Natural killer cell (primary cell): ENCODE measurements around the gene MRPS30. TPM values are rescaled to one million over a fixed set of nuclear protein-coding genes. Genes with fewer than 3 reads are reported as not detected.
"Not testable (repeated sequence)": the region's sequence is repeated elsewhere in the genome, so short reads cannot be mapped to it uniquely, and the experiment has no call there.

ENCODE experiments used
- ATAC-seq, 3 donors: fragments of 150-1000 bp in 2 of 3; fragments of 200-7000 bp in 1 of 3; cut with Tn5 transposase; 1 replicate in 1 of 3; 2 replicates in 2 of 3; pipeline ENCODE4 v1.10.0; 2021; ENCODE audit warnings: mild to moderate bottlenecking in 2 of 3, moderate library complexity in 2 of 3
- DNase-seq, 2 donors: peaks; one replicate each; pipeline versions ENCODE4 v3.0.0 to v3.0.0-alpha.2; 2013 to 2021; ENCODE audit warnings: mixed read lengths in 1 of 2
- H3K27ac ChIP-seq: one replicate; pipeline ENCODE4 v1.5.1; 2013; ENCODE audit warnings: mild to moderate bottlenecking, low read length
- H3K27me3 ChIP-seq: one replicate; pipeline ENCODE4 v1.6.1; 2013; ENCODE audit warnings: low read length; ENCODE audit not compliant: control insufficient read depth, insufficient read depth
- H3K36me3 ChIP-seq: one replicate; pipeline ENCODE4 v1.6.1; 2013; ENCODE audit warnings: low read length; ENCODE audit not compliant: control insufficient read depth, insufficient read depth
- H3K4me1 ChIP-seq: one replicate; pipeline ENCODE4 v1.6.1; 2013; ENCODE audit warnings: low read length; ENCODE audit not compliant: control insufficient read depth, insufficient read depth
- H3K4me3 ChIP-seq: one replicate; pipeline ENCODE4 v1.5.1; 2013; ENCODE audit warnings: low read length
- H3K9me3 ChIP-seq: one replicate; pipeline ENCODE4 v1.6.1; 2013; ENCODE audit warnings: low read length; ENCODE audit not compliant: control insufficient read depth, insufficient read depth
- H3K27ac Mint-ChIP-seq, 2 donors: one replicate each; pipeline ENCODE4 v1.8.0; 2022; ENCODE audit warnings: mild to moderate bottlenecking in 2 of 2, mixed read lengths in 2 of 2, moderate library complexity in 1 of 2
- H3K27me3 Mint-ChIP-seq, 2 donors: one replicate each; pipeline ENCODE4 v1.8.0; 2022; ENCODE audit warnings: low read depth in 2 of 2, mixed read lengths in 2 of 2
- H3K36me3 Mint-ChIP-seq: one replicate; pipeline ENCODE4 v1.8.0; 2022; ENCODE audit warnings: mixed read lengths
- H3K4me1 Mint-ChIP-seq, 2 donors: one replicate each; pipeline ENCODE4 v1.8.0; 2022; ENCODE audit warnings: mixed read lengths in 2 of 2
- H3K4me3 Mint-ChIP-seq: one replicate; pipeline ENCODE4 v1.8.0; 2022; ENCODE audit warnings: mild to moderate bottlenecking, moderate library complexity, mixed read lengths
- H3K9me3 Mint-ChIP-seq, 2 donors: one replicate each; pipeline ENCODE4 v1.8.0; 2022; ENCODE audit warnings: mixed read lengths in 2 of 2
- WGBS: methylation state at CpG from one replicate; pipeline ENCODE4 v1.1.7; 2013; ENCODE audit warnings: missing lambda C conversion rate; ENCODE audit not compliant: insufficient coverage; 5-methylcytosine and 5-hydroxymethylcytosine counted together
- intact Hi-C: fragments of 100-400 bp; cut with micrococcal nuclease; formaldehyde crosslinking; loops from one replicate; pipeline ENCODE4 v1.14.2; 2022
- total RNA-seq, 4 donors: library from RNA; stranded (reverse); fragments of 120-200 nt in 1 of 4; gene quantifications; one replicate each; pipeline versions ENCODE4 v1.2.3 to v1.2.4, GENCODE V29; 2013 to 2022
- TF ChIP-seq, protein P1 (sequence below): fragments of 200-600 bp; IDR thresholded peaks from one replicate; pipeline ENCODE4 v1.8.0; 2022; ENCODE audit warnings: antibody characterized with exemption

The MRPS30 gene
- total RNA-seq, 3 donors from 2014 or later (not counting 1 experiment from before 2014, with no cell fraction given): 34.1 to 43.8 (median 38.9) TPM

DNA sequence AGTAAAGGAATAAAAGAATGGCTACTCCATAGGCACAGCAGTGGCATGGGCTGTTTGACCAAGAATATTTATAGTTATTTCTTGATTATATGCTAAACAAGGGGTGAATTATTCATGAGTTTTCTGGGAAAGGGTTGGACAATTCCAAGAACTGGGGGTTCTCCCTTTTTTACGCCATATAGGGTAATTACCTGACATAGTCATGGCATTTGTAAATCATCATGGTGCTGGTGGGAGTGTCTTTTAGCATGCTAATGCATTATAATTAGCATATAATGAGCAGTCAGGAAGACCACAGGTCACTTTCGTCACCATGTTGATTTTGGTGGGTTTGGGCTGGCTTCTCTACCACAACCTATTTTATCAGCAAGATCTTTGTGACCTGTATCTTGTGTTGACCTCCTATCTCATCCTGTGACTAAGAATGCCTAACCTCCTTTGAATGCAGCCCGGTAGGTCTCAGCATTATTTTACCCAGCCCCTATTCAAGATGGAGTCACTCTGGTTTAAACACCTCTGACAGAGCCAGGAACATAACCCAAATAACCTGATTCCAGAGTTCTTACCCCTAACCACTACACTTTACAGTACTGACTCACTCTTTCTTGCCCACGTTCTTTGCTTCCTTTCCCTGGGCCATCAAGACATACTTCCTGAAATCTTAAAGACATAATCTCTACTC is 25.0 kb upstream of the MRPS30 start:
- Histone ChIP-seq H3K27me3 (no peaks in the 10 kb centered on the region), H3K27ac (no peak overlapping the region), H3K9me3 (no peaks in the 10 kb centered on the region), H3K4me3 (no peak overlapping the region), H3K4me1 (no peaks in the 10 kb centered on the region), H3K36me3 (no peaks in the 10 kb centered on the region)
- intact Hi-C loops: no loop called here
- DNase-seq: no peak
- H3K9me3 Mint-ChIP-seq: peaks cover 0 to 2% of the 10 kb centered on the region in 2 donors
- H3K4me1 Mint-ChIP-seq: no peaks in the 10 kb centered on the region
- TF ChIP-seq, protein P1, sequence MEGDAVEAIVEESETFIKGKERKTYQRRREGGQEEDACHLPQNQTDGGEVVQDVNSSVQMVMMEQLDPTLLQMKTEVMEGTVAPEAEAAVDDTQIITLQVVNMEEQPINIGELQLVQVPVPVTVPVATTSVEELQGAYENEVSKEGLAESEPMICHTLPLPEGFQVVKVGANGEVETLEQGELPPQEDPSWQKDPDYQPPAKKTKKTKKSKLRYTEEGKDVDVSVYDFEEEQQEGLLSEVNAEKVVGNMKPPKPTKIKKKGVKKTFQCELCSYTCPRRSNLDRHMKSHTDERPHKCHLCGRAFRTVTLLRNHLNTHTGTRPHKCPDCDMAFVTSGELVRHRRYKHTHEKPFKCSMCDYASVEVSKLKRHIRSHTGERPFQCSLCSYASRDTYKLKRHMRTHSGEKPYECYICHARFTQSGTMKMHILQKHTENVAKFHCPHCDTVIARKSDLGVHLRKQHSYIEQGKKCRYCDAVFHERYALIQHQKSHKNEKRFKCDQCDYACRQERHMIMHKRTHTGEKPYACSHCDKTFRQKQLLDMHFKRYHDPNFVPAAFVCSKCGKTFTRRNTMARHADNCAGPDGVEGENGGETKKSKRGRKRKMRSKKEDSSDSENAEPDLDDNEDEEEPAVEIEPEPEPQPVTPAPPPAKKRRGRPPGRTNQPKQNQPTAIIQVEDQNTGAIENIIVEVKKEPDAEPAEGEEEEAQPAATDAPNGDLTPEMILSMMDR: no peak
- no peak overlapping the region for H3K4me3 Mint-ChIP-seq
- H3K27me3 Mint-ChIP-seq: no peaks in the 10 kb centered on the region
- no peaks in the 10 kb centered on the region for H3K36me3 Mint-ChIP-seq
- WGBS: 85% methylated on average over 3 of the region's 4 CpGs
- H3K27ac Mint-ChIP-seq: no peak overlapping the region
- no peak for ATAC-seq

DNA sequence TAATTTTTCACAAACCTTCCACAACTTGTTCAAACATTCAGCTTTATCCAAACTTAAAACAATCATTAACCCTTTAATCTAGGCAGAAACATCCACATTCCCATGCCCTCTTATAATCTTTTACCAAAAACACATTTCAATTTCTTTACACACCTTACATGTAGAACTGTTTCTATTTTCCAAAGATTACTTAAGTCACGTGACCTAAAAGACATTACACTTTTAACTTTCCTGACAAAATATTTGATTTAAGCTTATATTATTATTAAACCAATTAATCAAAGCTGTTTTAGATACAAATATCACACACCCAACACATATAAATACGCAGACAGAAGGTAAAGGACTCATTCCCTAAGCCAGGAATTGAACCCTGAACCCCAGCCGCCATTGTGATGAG is 21.0 kb upstream of the MRPS30 start:
- Histone ChIP-seq H3K4me1 (no peaks in the 10 kb centered on the region), H3K9me3 (peaks cover under 1% of the 10 kb centered on the region), H3K27me3 (no peaks in the 10 kb centered on the region), H3K27ac (no peak overlapping the region), H3K4me3 (no peak overlapping the region), H3K36me3 (no peaks in the 10 kb centered on the region)
- Mint-ChIP-seq H3K27ac (no peak overlapping the region), H3K36me3 (no peaks in the 10 kb centered on the region), H3K9me3 (peaks cover 2% of the 10 kb centered on the region in 2 donors), H3K4me1 (no peaks in the 10 kb centered on the region), H3K4me3 (no peak overlapping the region), H3K27me3 (no peaks in the 10 kb centered on the region)
- TF ChIP-seq, protein P1: no peak
- 86% methylated on average over 2 of the region's 3 CpGs for WGBS
- intact Hi-C loops: no loop called here
- no peak for ATAC-seq
- DNase-seq: no peak

DNA sequence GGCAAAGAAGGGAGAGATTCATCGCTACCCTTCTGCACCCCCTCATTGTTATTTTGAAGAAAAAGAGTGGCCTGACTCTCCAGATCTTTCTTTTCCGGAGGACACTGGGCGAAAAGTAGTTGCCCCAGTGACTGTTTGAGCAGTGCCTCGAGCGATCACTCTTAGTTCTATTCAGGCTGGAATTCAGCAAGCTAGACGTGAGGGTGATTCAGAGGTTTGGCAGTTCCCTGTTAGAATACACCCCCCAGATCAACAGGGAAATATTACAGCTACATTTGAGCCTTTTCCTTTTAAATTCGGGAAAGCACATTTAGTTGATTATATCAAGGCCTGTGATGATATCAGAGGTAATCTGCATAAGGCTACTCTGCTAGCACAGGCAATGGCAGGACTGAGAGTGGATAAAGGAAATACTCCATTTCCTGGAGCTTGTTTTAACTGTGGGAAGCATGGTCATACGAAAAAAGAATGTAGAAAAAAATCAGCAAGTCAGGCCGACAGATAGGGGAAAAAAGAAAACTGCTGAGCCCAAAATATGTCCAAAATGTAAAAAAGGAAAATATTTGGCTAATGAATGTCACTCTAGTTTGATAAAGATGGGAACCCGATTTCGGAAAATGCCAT is 19.3 kb upstream of the MRPS30 start:
- H3K4me1 Mint-ChIP-seq, H3K9me3 Mint-ChIP-seq, ATAC-seq, H3K27ac ChIP-seq, H3K4me1 ChIP-seq, H3K36me3 Mint-ChIP-seq, H3K4me3 ChIP-seq, DNase-seq, intact Hi-C loops, H3K4me3 Mint-ChIP-seq, H3K27ac Mint-ChIP-seq, H3K27me3 Mint-ChIP-seq, H3K27me3 ChIP-seq, H3K36me3 ChIP-seq: not testable (repeated sequence)
- peaks cover 12% of the 10 kb centered on the region for H3K9me3 ChIP-seq
- WGBS: 88% methylated on average over 11 of the region's 11 CpGs

DNA sequence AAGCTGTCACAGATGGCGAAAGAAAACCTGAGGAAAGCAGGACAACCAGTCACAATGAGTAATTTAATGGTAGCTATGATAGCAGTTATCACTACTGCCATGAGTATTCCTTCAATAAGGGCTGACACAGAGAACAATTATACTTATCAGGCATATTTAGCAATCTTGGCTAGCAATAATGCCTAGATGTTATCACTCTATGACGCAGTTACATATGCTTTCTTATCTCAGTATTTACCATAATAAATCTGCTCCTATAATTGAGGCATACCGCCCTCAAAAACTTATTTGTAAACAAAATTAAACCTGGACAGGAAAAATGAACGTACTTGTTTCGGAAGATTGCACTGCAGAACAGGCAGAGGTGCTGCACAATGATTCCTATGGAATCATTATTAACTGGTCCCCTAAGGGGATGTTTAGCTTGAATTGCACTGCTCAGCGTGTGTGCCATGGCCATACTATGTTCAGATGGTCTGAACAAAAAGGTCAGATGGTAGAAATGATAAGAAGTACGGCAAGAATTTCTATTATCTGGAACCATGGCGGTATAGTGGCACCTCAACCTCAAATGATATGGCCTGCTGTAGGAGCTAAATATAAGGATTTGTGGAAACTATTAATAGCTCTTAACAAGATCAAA is 16.6 kb upstream of the MRPS30 start:
- H3K27ac ChIP-seq, H3K36me3 ChIP-seq, H3K4me3 Mint-ChIP-seq, H3K27me3 Mint-ChIP-seq, H3K4me3 ChIP-seq, H3K9me3 Mint-ChIP-seq, H3K4me1 Mint-ChIP-seq, DNase-seq, H3K27ac Mint-ChIP-seq, intact Hi-C loops, H3K4me1 ChIP-seq, H3K36me3 Mint-ChIP-seq, ATAC-seq, H3K27me3 ChIP-seq: not testable (repeated sequence)
- 95% methylated on average over 7 of the region's 8 CpGs for WGBS
- H3K9me3 ChIP-seq: peaks cover 12% of the 10 kb centered on the region
